DOHH2 (cell line): ENCODE results near the gene ITGAX.

Experiments
- H3F3A ChIP-seq: fragments of 200-600 bp; sonication (generic), shearing (Covaris generic); 2 replicates; pipeline ENCODE4 v1.6.0; 2016; ENCODE audit warnings: antibody characterized with exemption, mild to moderate bottlenecking; ENCODE audit not compliant: control insufficient read depth, insufficient read depth
- H3K27ac ChIP-seq: fragments of 200-600 bp; sonication (generic); 2 replicates; pipeline ENCODE4 v1.5.1; 2014; ENCODE audit warnings: low read depth, mild to moderate bottlenecking, low read length, moderate library complexity
- H3K27me3 ChIP-seq: fragments of 200-600 bp; sonication (generic); 2 replicates; pipeline ENCODE4 v1.6.1; 2014; ENCODE audit warnings: mild to moderate bottlenecking, low read length, mixed read lengths; ENCODE audit not compliant: control insufficient read depth
- H3K36me3 ChIP-seq: fragments of 200-600 bp; sonication (generic); 2 replicates; pipeline ENCODE4 v1.6.1; 2014; ENCODE audit warnings: mild to moderate bottlenecking, low read length, moderate library complexity, mixed read lengths; ENCODE audit not compliant: control insufficient read depth
- H3K4me1 ChIP-seq: fragments of 200-600 bp; sonication (generic); 2 replicates; pipeline ENCODE4 v1.6.1; 2014; ENCODE audit warnings: mild to moderate bottlenecking, low read length, mixed read lengths; ENCODE audit not compliant: control insufficient read depth
- H3K4me2 ChIP-seq: fragments of 200-600 bp; sonication (generic); 2 replicates; pipeline ENCODE4 v1.6.0; 2014; ENCODE audit warnings: mild to moderate bottlenecking, low read length, moderate library complexity
- H3K4me3 ChIP-seq: fragments of 200-600 bp; sonication (generic); 2 replicates; pipeline ENCODE4 v1.5.1; 2014; ENCODE audit warnings: mild to moderate bottlenecking, low read length, mixed read lengths
- H3K79me2 ChIP-seq: fragments of 200-600 bp; sonication (generic); 2 replicates; pipeline ENCODE4 v1.6.1; 2014; ENCODE audit warnings: mild to moderate bottlenecking, low read length, mixed read lengths; ENCODE audit not compliant: control insufficient read depth
- H3K9me2 ChIP-seq: fragments of 200-600 bp; sonication (generic); replicated peaks from 2 replicates; pipeline ENCODE4 v1.6.1; 2014; ENCODE audit warnings: mild to moderate bottlenecking, low read length, mixed read lengths; ENCODE audit not compliant: control insufficient read depth
- H3K9me3 ChIP-seq: fragments of 200-600 bp; sonication (generic); 2 replicates; pipeline ENCODE4 v1.6.1; 2014; ENCODE audit warnings: antibody characterized with exemption, low read length, mixed read lengths; ENCODE audit not compliant: control insufficient read depth, insufficient read depth
- H4K20me1 ChIP-seq: fragments of 200-600 bp; sonication (generic); 2 replicates; pipeline ENCODE4 v1.6.0; 2014; ENCODE audit warnings: low read depth, mild to moderate bottlenecking, antibody characterized with exemption, low read length, moderate library complexity; ENCODE audit not compliant: control insufficient read depth, insufficient read depth
- EZH2phosphoT487 ChIP-seq: fragments of 200-600 bp; sonication (generic); IDR thresholded peaks from 2 replicates; pipeline ENCODE4 v1.6.1; 2017; ENCODE audit warnings: borderline replicate concordance, mild to moderate bottlenecking, antibody characterized with exemption, low read length, moderate library complexity, mixed read lengths
- TF ChIP-seq, protein P1 (sequence below): fragments of 200-600 bp; sonication (generic); IDR thresholded peaks from one replicate; pipeline ENCODE4 v1.5.1; 2014; ENCODE audit warnings: antibody characterized with exemption, mild to moderate bottlenecking, low read depth, low read length; ENCODE audit not compliant: poor library complexity, severe bottlenecking

ITGAX gene

GRCh38 chr16:31423801-31424200, 68.8 kb downstream of the ITGAX start:
- H3K27ac ChIP-seq: no peak overlapping the region
- TF ChIP-seq EZH2phosphoT487: no peak
- TF ChIP-seq, protein P1, sequence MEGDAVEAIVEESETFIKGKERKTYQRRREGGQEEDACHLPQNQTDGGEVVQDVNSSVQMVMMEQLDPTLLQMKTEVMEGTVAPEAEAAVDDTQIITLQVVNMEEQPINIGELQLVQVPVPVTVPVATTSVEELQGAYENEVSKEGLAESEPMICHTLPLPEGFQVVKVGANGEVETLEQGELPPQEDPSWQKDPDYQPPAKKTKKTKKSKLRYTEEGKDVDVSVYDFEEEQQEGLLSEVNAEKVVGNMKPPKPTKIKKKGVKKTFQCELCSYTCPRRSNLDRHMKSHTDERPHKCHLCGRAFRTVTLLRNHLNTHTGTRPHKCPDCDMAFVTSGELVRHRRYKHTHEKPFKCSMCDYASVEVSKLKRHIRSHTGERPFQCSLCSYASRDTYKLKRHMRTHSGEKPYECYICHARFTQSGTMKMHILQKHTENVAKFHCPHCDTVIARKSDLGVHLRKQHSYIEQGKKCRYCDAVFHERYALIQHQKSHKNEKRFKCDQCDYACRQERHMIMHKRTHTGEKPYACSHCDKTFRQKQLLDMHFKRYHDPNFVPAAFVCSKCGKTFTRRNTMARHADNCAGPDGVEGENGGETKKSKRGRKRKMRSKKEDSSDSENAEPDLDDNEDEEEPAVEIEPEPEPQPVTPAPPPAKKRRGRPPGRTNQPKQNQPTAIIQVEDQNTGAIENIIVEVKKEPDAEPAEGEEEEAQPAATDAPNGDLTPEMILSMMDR: no peak
- H3K9me2 ChIP-seq: no peaks in the 10 kb centered on the region
- no peaks in the 10 kb centered on the region for H3K79me2 ChIP-seq
- H3K4me1 ChIP-seq: no peaks in the 10 kb centered on the region
- H3K36me3 ChIP-seq: no peaks in the 10 kb centered on the region
- no peaks in the 10 kb centered on the region for H3F3A ChIP-seq
- no peaks in the 10 kb centered on the region for H4K20me1 ChIP-seq
- no peak overlapping the region for H3K4me3 ChIP-seq
- no peaks in the 10 kb centered on the region for H3K9me3 ChIP-seq
- no peak overlapping the region for H3K4me2 ChIP-seq
- H3K27me3 ChIP-seq: no peaks in the 10 kb centered on the region

- H3K4me2 ChIP-seq: no peak overlapping the region
- TF ChIP-seq, protein P1: no peak
- TF ChIP-seq EZH2phosphoT487: no peak
- no peaks in the 10 kb centered on the region for H3K9me2 ChIP-seq
- H3K4me3 ChIP-seq: no peak overlapping the region
- no peak overlapping the region for H3K27ac ChIP-seq
- no peaks in the 10 kb centered on the region for H3F3A ChIP-seq
- no peaks in the 10 kb centered on the region for H3K27me3 ChIP-seq
- no peaks in the 10 kb centered on the region for H3K9me3 ChIP-seq
- H4K20me1 ChIP-seq: no peaks in the 10 kb centered on the region
- H3K4me1 ChIP-seq: no peaks in the 10 kb centered on the region
- H3K79me2 ChIP-seq: no peaks in the 10 kb centered on the region
- H3K36me3 ChIP-seq: no peaks in the 10 kb centered on the region
These were observed 72.7 kb downstream of the ITGAX start for GRCh38 chr16:31427441-31428278.

DNA sequence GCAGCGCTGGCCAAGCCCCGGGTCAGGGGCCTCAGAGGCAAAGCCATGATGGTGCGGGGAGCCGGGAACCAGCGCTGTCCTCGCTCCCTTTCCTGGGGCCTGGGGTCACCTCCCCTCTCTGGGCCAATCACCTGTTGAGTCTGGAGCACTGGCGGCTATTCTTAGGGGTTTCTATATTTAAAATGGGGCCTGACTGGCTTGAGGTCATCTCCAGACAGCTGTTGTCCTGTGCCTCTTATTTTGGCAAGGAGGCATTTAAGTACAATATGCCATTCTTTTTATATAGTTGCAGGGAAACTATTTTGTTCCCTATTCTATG, 73.3 kb downstream of the ITGAX start, which contains the start of gene COX6A2:
COX6A2 (minus strand) TSS at position 82 of the 319 bp plus-strand sequence; CDS start at position 47, 35 bp downstream.
- no peaks in the 10 kb centered on the region for H4K20me1 ChIP-seq
- no peaks in the 10 kb centered on the region for H3K4me1 ChIP-seq
- no peaks in the 10 kb centered on the region for H3K79me2 ChIP-seq
- H3K4me3 ChIP-seq: no peak within 1 kb of the TSS
- H3K36me3 ChIP-seq: no peaks in the 10 kb centered on the region
- TF ChIP-seq, protein P1: no peak
- no peak for TF ChIP-seq EZH2phosphoT487
- no peak within 1 kb of the TSS for H3K4me2 ChIP-seq
- H3K27me3 ChIP-seq: no peaks in the 10 kb centered on the region
- no peaks in the 10 kb centered on the region for H3F3A ChIP-seq
- H3K27ac ChIP-seq: no peak within 1 kb of the TSS
- no peaks in the 10 kb centered on the region for H3K9me3 ChIP-seq
- no peaks in the 10 kb centered on the region for H3K9me2 ChIP-seq
